SK-N-MC (cell line): ENCODE measurements around the gene C1orf53.

Experiments
- EZH2 ChIP-seq: fragments of 200-600 bp; sonication (generic); IDR thresholded peaks from one replicate; pipeline ENCODE4 v1.6.1; 2017; ENCODE audit warnings: antibody characterized with exemption
- FOXP2 ChIP-seq: optimal IDR thresholded peaks from 2 replicates; pipeline ENCODE3; 2011; ENCODE audit warnings: mild to moderate bottlenecking, moderate library complexity; ENCODE audit not compliant: insufficient read depth; ENCODE audit errors: extremely low read length, control extremely low read depth
- POLR2AphosphoS5 ChIP-seq: IDR thresholded peaks from 2 replicates; pipeline ENCODE4 v1.6.1; 2012; ENCODE audit warnings: mild to moderate bottlenecking, low read depth, low read length, borderline replicate concordance

DNA sequence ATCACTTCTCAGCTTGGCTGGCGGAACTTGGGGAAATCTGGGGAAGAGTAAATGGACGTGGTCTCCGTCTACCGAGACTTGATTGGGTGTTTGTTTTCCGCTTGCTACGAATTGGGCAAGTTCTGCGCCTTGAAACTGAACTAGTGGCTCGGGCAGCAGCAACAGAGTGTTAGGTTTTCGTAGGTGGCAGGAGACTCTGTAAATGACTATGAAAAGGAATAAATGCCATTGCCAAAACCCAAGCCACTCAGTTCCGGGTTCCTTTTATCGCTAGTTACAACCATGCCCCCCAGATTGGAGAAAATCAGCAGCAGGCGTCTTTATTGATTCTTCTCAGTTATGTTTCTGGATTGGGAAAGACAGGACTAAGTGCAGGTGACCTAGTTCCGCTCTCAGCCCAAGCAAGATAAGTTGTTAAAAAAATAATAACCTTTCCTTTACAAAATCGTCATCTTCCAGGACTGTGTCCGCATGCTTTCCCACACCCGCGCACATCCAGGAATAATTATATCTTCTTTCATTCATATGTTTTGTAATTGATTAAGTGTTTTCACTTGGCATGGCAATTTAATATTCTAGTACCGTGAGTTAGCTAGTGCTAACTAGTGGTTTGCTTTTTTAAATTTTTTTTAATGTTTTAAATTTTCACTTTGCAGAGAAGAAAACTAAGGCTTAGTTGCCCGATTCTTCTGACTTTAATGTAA lies 18.1 kb downstream of the C1orf53 start:
- TF ChIP-seq EZH2 = no peak
- no peak for TF ChIP-seq POLR2AphosphoS5
- no peak for TF ChIP-seq FOXP2
